Stimulated activated effector memory CD8-positive, alpha-beta T cell treated with anti-CD3 and anti-CD28 coated beads, Interleukin-12 subunit alpha, Interleukin-12 subunit beta, amount 100 ng/mL, for 72 hours (primary cell): ENCODE measurements around the gene OR10C1.

Experiments
- ATAC-seq: fragments of 150-1000 bp; cut with Tn5 transposase; 2 replicates; pipeline ENCODE4 v1.10.0; 2021
- DNase-seq, 2 donors: peaks; one replicate each; pipeline ENCODE4 v3.0.0; 2021 to 2022; ENCODE audit warnings: low spot score in 2 of 2
- H3K27ac Mint-ChIP-seq: one replicate; pipeline ENCODE4 v1.8.0; 2022; ENCODE audit warnings: mild to moderate bottlenecking, mixed read lengths
- H3K36me3 Mint-ChIP-seq: one replicate; pipeline ENCODE4 v1.8.0; 2022; ENCODE audit warnings: mild to moderate bottlenecking, mixed read lengths
- H3K4me1 Mint-ChIP-seq: one replicate; pipeline ENCODE4 v1.8.0; 2022; ENCODE audit warnings: mixed read lengths
- H3K4me3 Mint-ChIP-seq: one replicate; pipeline ENCODE4 v1.8.0; 2022; ENCODE audit warnings: mild to moderate bottlenecking, mixed read lengths
- H3K9me3 Mint-ChIP-seq: one replicate; pipeline ENCODE4 v1.8.0; 2022; ENCODE audit warnings: mixed read lengths

OR10C1 gene

DNA sequence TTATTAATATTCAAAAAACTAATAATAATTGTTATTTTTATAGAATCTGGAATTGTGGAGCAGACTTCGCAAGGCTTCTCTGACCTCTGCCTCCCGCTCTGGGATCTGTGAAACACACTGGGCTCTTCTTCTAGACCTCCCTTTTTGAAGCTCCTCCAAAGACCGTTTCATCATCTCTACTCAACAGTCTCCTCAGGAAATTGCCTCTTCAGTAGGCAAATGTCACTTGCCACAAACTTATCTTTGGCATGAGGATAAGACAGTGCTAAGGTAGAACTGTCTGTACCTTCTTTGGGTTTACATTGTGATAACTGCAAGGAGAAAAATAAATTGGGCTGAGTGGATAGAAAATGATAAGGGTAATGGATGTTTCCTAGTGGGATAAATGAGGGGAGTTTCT lies 50.9 kb downstream of the OR10C1 start:
- H3K9me3 Mint-ChIP-seq: no peaks in the 10 kb centered on the region
- H3K4me1 Mint-ChIP-seq: no peaks in the 10 kb centered on the region
- no peak overlapping the region for H3K27ac Mint-ChIP-seq
- no peak overlapping the region for H3K4me3 Mint-ChIP-seq
- DNase-seq (no peak), ATAC-seq (no peak)
- H3K36me3 Mint-ChIP-seq: no peaks in the 10 kb centered on the region

DNA sequence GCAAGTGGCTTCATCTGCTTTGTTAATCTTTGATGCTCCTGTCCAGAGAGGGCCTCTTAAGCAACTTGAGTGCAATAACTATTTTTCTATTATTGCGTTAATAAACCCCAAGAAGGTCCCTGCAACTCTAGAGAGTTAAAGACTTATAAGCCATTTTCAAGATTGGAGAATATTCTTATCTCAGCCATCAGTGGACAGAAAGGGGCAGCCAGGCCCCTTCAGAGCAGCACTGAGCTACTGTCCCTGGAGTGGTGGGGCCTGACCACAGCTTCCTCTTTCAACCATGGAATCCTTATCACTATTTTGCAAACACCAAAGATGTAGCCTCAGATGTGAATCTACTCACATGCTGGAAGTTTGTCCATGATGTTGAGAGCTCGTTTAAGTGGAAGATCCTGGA lies 51.4 kb downstream of the OR10C1 start:
- Mint-ChIP-seq H3K9me3 (no peaks in the 10 kb centered on the region), H3K4me3 (no peak overlapping the region), H3K27ac (no peak overlapping the region), H3K36me3 (no peaks in the 10 kb centered on the region), H3K4me1 (no peaks in the 10 kb centered on the region)
- ATAC-seq: no peak
- no peak for DNase-seq
